H9 (cell line): Measurements from ENCODE around the gene TYK2. TPM values are rescaled to one million over a fixed set of nuclear protein-coding genes. Genes with fewer than 3 reads are reported as not detected.
"Not testable (repeated sequence)": the region's sequence is repeated elsewhere in the genome, so short reads cannot be mapped to it uniquely, and the experiment has no call there.

ENCODE experiments used
- DNase-seq: peaks from one replicate; pipeline ENCODE4 v3.0.0-alpha.2; 2017
- H2AFZ ChIP-seq: one replicate; pipeline ENCODE4 v1.6.1; 2013; ENCODE audit warnings: mild to moderate bottlenecking, low read length, control low read depth, moderate library complexity
- H2AK5ac ChIP-seq: 2 replicates; pipeline ENCODE4 v1.6.1; 2013; ENCODE audit warnings: low read length, control low read depth, mixed read lengths; ENCODE audit not compliant: insufficient read length
- H2BK120ac ChIP-seq: one replicate; pipeline ENCODE4 v1.6.1; 2013; ENCODE audit warnings: low read depth, mild to moderate bottlenecking, low read length, control low read depth, inconsistent platforms; ENCODE audit not compliant: poor library complexity, severe bottlenecking
- H2BK12ac ChIP-seq: 2 replicates; pipeline ENCODE4 v1.6.1; 2013; ENCODE audit warnings: low read length, control low read depth, mixed read lengths, low read depth; ENCODE audit not compliant: insufficient read length
- H2BK15ac ChIP-seq: 2 replicates; pipeline ENCODE4 v1.6.1; 2013; ENCODE audit warnings: low read depth, low read length, control low read depth
- H2BK20ac ChIP-seq: one replicate; pipeline ENCODE4 v1.6.1; 2013; ENCODE audit warnings: low read depth, mild to moderate bottlenecking, low read length, control low read depth, inconsistent platforms; ENCODE audit not compliant: poor library complexity, severe bottlenecking
- H2BK5ac ChIP-seq: 2 replicates; pipeline ENCODE4 v1.6.1; 2013; ENCODE audit warnings: low read length, control low read depth, mixed read lengths; ENCODE audit not compliant: insufficient read length
- H3K14ac ChIP-seq: 2 replicates; pipeline ENCODE4 v1.6.1; 2013; ENCODE audit warnings: low read length, control low read depth; ENCODE audit not compliant: insufficient read depth
- H3K18ac ChIP-seq: 2 replicates; pipeline ENCODE4 v1.6.1; 2013; ENCODE audit warnings: low read depth, mild to moderate bottlenecking, mixed read lengths, low read length, control low read depth; ENCODE audit not compliant: insufficient read length
- H3K23ac ChIP-seq: 2 replicates; pipeline ENCODE4 v1.6.1; 2013; ENCODE audit warnings: low read length, control low read depth, mixed read lengths, low read depth; ENCODE audit not compliant: insufficient read length
- H3K23me2 ChIP-seq: 2 replicates; pipeline ENCODE4 v1.6.1; 2013; ENCODE audit warnings: low read depth, mild to moderate bottlenecking, mixed read lengths, low read length, control low read depth; ENCODE audit not compliant: insufficient read length, poor library complexity, severe bottlenecking
- H3K27ac ChIP-seq: 2 replicates; pipeline ENCODE4 v1.5.1; 2013; ENCODE audit warnings: low read length, control low read depth, mixed read lengths, low read depth; ENCODE audit not compliant: insufficient read length
- H3K27me3 ChIP-seq: 2 replicates; pipeline ENCODE4 v1.6.1; 2013; ENCODE audit warnings: low read length, control low read depth, inconsistent platforms; ENCODE audit not compliant: insufficient read depth
- H3K4ac ChIP-seq: 2 replicates; pipeline ENCODE4 v1.6.1; 2013; ENCODE audit warnings: low read depth, mild to moderate bottlenecking, control low read depth, inconsistent platforms, low read length, moderate library complexity
- H3K4me1 ChIP-seq: 2 replicates; pipeline ENCODE4 v1.6.1; 2013; ENCODE audit warnings: low read length, control low read depth, inconsistent platforms; ENCODE audit not compliant: insufficient read depth
- H3K4me2 ChIP-seq: 2 replicates; pipeline ENCODE4 v1.6.1; 2013; ENCODE audit warnings: low read length, control low read depth, mixed read lengths; ENCODE audit not compliant: insufficient read length, insufficient read depth
- H3K56ac ChIP-seq: 2 replicates; pipeline ENCODE4 v1.6.1; 2013; ENCODE audit warnings: low read depth, mild to moderate bottlenecking, mixed read lengths, low read length, control low read depth; ENCODE audit not compliant: insufficient read length
- H3K79me1 ChIP-seq: 2 replicates; pipeline ENCODE4 v1.6.1; 2013; ENCODE audit warnings: low read depth, mild to moderate bottlenecking, moderate library complexity, low read length, control low read depth, inconsistent platforms; ENCODE audit not compliant: insufficient read depth, poor library complexity, severe bottlenecking
- H3K79me2 ChIP-seq: 2 replicates; pipeline ENCODE4 v1.6.1; 2013; ENCODE audit warnings: low read length, control low read depth, inconsistent platforms; ENCODE audit not compliant: insufficient read depth
- H3K9ac ChIP-seq: 2 replicates; pipeline ENCODE4 v1.6.1; 2013; ENCODE audit warnings: low read length, control low read depth, mixed read lengths; ENCODE audit not compliant: insufficient read length; ENCODE audit errors: extremely low read depth
- H3K9me3 ChIP-seq: one replicate; pipeline ENCODE4 v1.6.1; 2013; ENCODE audit warnings: low read depth, low read length, inconsistent platforms; ENCODE audit not compliant: control insufficient read depth
- H3T11ph ChIP-seq: one replicate; pipeline ENCODE4 v1.6.1; 2013; ENCODE audit warnings: mild to moderate bottlenecking, low read length, control low read depth, inconsistent platforms
- H4K20me1 ChIP-seq: one replicate; pipeline ENCODE4 v1.6.1; 2013; ENCODE audit not compliant: control insufficient read depth, insufficient read length, insufficient read depth
- H4K5ac ChIP-seq: 2 replicates; pipeline ENCODE4 v1.6.1; 2013; ENCODE audit warnings: low read depth, mild to moderate bottlenecking, mixed read lengths, low read length, control low read depth; ENCODE audit not compliant: insufficient read length
- H4K8ac ChIP-seq: replicated peaks from 2 replicates; pipeline ENCODE4 v1.6.1; 2013; ENCODE audit warnings: low read length, control low read depth, mixed read lengths, low read depth; ENCODE audit not compliant: insufficient read length
- H4K91ac ChIP-seq: 2 replicates; pipeline ENCODE4 v1.6.1; 2013; ENCODE audit warnings: low read depth, mild to moderate bottlenecking, moderate library complexity, mixed read lengths, low read length, control low read depth; ENCODE audit not compliant: insufficient read length
- H3K27ac Mint-ChIP-seq, 3 experiments: 2 replicates in 2 of 3; 3 replicates in 1 of 3; pipeline ENCODE4 v1.8.0; 2020 to 2021; ENCODE audit warnings: mixed read lengths in 3 of 3, mild to moderate bottlenecking in 1 of 3, moderate library complexity in 1 of 3
- H3K27me3 Mint-ChIP-seq: 2 replicates; pipeline ENCODE4 v1.8.0; 2021; ENCODE audit warnings: low read depth, mild to moderate bottlenecking, moderate library complexity, mixed read lengths
- H3K36me3 Mint-ChIP-seq, 3 experiments: 2 replicates in 2 of 3; 3 replicates in 1 of 3; pipeline ENCODE4 v1.8.0; 2020 to 2021; ENCODE audit warnings: low read depth in 3 of 3, mixed read lengths in 3 of 3; ENCODE audit not compliant: insufficient read depth in 1 of 3
- H3K4me1 Mint-ChIP-seq, 2 experiments: 2 replicates each; pipeline ENCODE4 v1.8.0; 2020; ENCODE audit warnings: mixed read lengths in 2 of 2
- H3K4me3 Mint-ChIP-seq, 2 experiments: 2 replicates in 1 of 2; 3 replicates in 1 of 2; pipeline ENCODE4 v1.8.0; 2020 to 2021; ENCODE audit warnings: mild to moderate bottlenecking in 2 of 2, mixed read lengths in 2 of 2, moderate library complexity in 1 of 2
- H3K9me3 Mint-ChIP-seq, 2 experiments: 2 replicates in 1 of 2; 3 replicates in 1 of 2; pipeline ENCODE4 v1.8.0; 2020; ENCODE audit warnings: mild to moderate bottlenecking in 2 of 2, mixed read lengths in 2 of 2, moderate library complexity in 1 of 2
- CTCF ChIP-seq: fragments of 200-600 bp; sonication (generic); conservative IDR thresholded peaks from 3 replicates; pipeline ENCODE4 v1.8.0; 2021; ENCODE audit warnings: antibody characterized with exemption, mild to moderate bottlenecking
- WGBS: extraction: QIAGEN DNeasy Blood & Tissue Kit; methylation state at CpG from one replicate; pipeline ENCODE4 v1.1.7; 2013; ENCODE audit warnings: missing lambda C conversion rate, low lambda C conversion rate, mixed read lengths; ENCODE audit not compliant: insufficient read length; ENCODE audit errors: extremely low coverage; 5-methylcytosine and 5-hydroxymethylcytosine counted together
- total RNA-seq: library from RNA; stranded (reverse); gene quantifications from 2 replicates; pipeline ENCODE4 v1.2.1, GENCODE V29; 2021

TYK2 gene
- total RNA-seq, 1 experiment from 2014 or later = 61.4 TPM

GRCh38 chr19:10338940-10339339, 41.4 kb downstream of the TYK2 start:
- Histone ChIP-seq H3K56ac (no peak overlapping the region), H4K5ac (no peak overlapping the region), H3K4ac (no peak overlapping the region), H2BK20ac (no peak overlapping the region), H2BK120ac (no peak overlapping the region), H3K9ac (no peak overlapping the region), H3K27ac (no peak overlapping the region), H2BK5ac (no peak overlapping the region), H4K20me1 (no peaks in the 10 kb centered on the region), H3K79me1 (no peaks in the 10 kb centered on the region), H3K4me1 (peaks cover 6% of the 10 kb centered on the region; the same call in 1 of the 2 replicates), H3T11ph (no peak overlapping the region), H4K8ac (no peak overlapping the region), H4K91ac (no peak overlapping the region), H2AK5ac (no peak overlapping the region), H3K9me3 (no peaks in the 10 kb centered on the region), H3K14ac (no peak overlapping the region), H3K79me2 (no peaks in the 10 kb centered on the region), H3K18ac (no peak overlapping the region), H3K4me2 (peak overlapping the region; percentile 3), H2BK15ac (no peak overlapping the region), H3K27me3 (no peaks in the 10 kb centered on the region; the same call in 1 of the 2 replicates), H3K23me2 (peaks cover 13% of the 10 kb centered on the region), H2AFZ (no peak overlapping the region), H3K23ac (no peak overlapping the region), H2BK12ac (no peak overlapping the region)
- WGBS = no CpG with 5 or more reads among the region's 6 CpGs
- no peaks in the 10 kb centered on the region; the same call in 1 of the 2 replicates for H3K27me3 Mint-ChIP-seq
- no peak for DNase-seq
- H3K36me3 Mint-ChIP-seq = no peaks in the 10 kb centered on the region
- H3K9me3 Mint-ChIP-seq = no peaks in the 10 kb centered on the region; a peak in 1 of 5 replicates
- H3K4me1 Mint-ChIP-seq = peaks cover 22 to 30% of the 10 kb centered on the region in 2 experiments
- no peak for TF ChIP-seq CTCF
- peak overlapping the region in 1 of 3 experiments; percentile 1; a peak in 3 of 7 replicates for H3K27ac Mint-ChIP-seq
- peak overlapping the region in 1 of 2 experiments; percentile 11; a peak in 2 of 5 replicates for H3K4me3 Mint-ChIP-seq

- not testable (repeated sequence) for H3K79me2 ChIP-seq, H3K36me3 Mint-ChIP-seq, H2AK5ac ChIP-seq, H3K23ac ChIP-seq, H4K20me1 ChIP-seq, DNase-seq, H3K4ac ChIP-seq, H3K27ac Mint-ChIP-seq, H4K91ac ChIP-seq, H2BK20ac ChIP-seq, H2BK5ac ChIP-seq, H3K56ac ChIP-seq, H3K9ac ChIP-seq, H4K8ac ChIP-seq, H3K4me2 ChIP-seq, H2BK15ac ChIP-seq, H3K4me1 ChIP-seq, H3K4me3 Mint-ChIP-seq, H3K9me3 ChIP-seq, H3K9me3 Mint-ChIP-seq, H2BK12ac ChIP-seq, H2AFZ ChIP-seq, H3K79me1 ChIP-seq, H2BK120ac ChIP-seq, H3K27me3 ChIP-seq, H3K27ac ChIP-seq, H4K5ac ChIP-seq, H3K27me3 Mint-ChIP-seq, H3T11ph ChIP-seq, H3K14ac ChIP-seq, H3K18ac ChIP-seq
- WGBS = no CpG with 5 or more reads among the region's 9 CpGs
- peaks cover 33 to 37% of the 10 kb centered on the region in 2 experiments for H3K4me1 Mint-ChIP-seq
- peaks cover 24% of the 10 kb centered on the region for H3K23me2 ChIP-seq
Observed at GRCh38 chr19:10336725-10337124, 43.6 kb downstream of the TYK2 start.
